ENCODE measurements around the gene ANO2.

Gene ANO2

GRCh38 chr12:5969156-5969973 lies 24.3 kb upstream of the ANO2 start:
- no peak for ATAC-seq
- TF ChIP-seq ZNF8 (CRISPR knock-in tag; IDR thresholded peaks at IDR 0.05) (no peak), TSHZ2 (CRISPR knock-in tag; IDR thresholded peaks at IDR 0.05) (no peak), ISL1 (CRISPR knock-in tag; IDR thresholded peaks at IDR 0.05) (no peak), ZFP30 (CRISPR knock-in tag; IDR thresholded peaks at IDR 0.05) (no peak), OSR1 (CRISPR knock-in tag; IDR thresholded peaks at IDR 0.05) (no peak), RARB (CRISPR knock-in tag; IDR thresholded peaks at IDR 0.05) (no peak), CREB5 (CRISPR knock-in tag; IDR thresholded peaks at IDR 0.05; ENCODE audit: low read depth) (no peak), ZNF70 (CRISPR knock-in tag; IDR thresholded peaks at IDR 0.05) (no peak)
- TF ChIP-seq, protein P1, sequence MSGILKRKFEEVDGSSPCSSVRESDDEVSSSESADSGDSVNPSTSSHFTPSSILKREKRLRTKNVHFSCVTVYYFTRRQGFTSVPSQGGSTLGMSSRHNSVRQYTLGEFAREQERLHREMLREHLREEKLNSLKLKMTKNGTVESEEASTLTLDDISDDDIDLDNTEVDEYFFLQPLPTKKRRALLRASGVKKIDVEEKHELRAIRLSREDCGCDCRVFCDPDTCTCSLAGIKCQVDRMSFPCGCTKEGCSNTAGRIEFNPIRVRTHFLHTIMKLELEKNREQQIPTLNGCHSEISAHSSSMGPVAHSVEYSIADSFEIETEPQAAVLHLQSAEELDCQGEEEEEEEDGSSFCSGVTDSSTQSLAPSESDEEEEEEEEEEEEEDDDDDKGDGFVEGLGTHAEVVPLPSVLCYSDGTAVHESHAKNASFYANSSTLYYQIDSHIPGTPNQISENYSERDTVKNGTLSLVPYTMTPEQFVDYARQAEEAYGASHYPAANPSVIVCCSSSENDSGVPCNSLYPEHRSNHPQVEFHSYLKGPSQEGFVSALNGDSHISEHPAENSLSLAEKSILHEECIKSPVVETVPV (CRISPR knock-in tag; IDR thresholded peaks at IDR 0.05) = no peak

GRCh38 chr12:5967645-5968415 lies 22.8 kb upstream of the ANO2 start:
- no peak for TF ChIP-seq ESRRG (CRISPR knock-in tag; IDR thresholded peaks at IDR 0.05)
- no peak for TF ChIP-seq OSR1 (CRISPR knock-in tag; IDR thresholded peaks at IDR 0.05)
- TF ChIP-seq TSHZ2 (CRISPR knock-in tag; IDR thresholded peaks at IDR 0.05) = no peak
- no peak for TF ChIP-seq POU6F1 (CRISPR knock-in tag; IDR thresholded peaks at IDR 0.05; ENCODE audit: borderline replicate concordance, low read depth)
- no peak for TF ChIP-seq TOX (CRISPR knock-in tag; IDR thresholded peaks at IDR 0.05; ENCODE audit: borderline replicate concordance)
- no peak for TF ChIP-seq SNAI2 (CRISPR knock-in tag; IDR thresholded peaks at IDR 0.05)
- no peak for TF ChIP-seq ZNF565 (CRISPR knock-in tag; conservative IDR thresholded peaks at IDR 0.05; ENCODE audit: low read depth)
- no peak for TF ChIP-seq ARNTL (CRISPR knock-in tag; IDR thresholded peaks at IDR 0.05; ENCODE audit: borderline replicate concordance, low read depth)
- TF ChIP-seq ZC3H10 (CRISPR knock-in tag; IDR thresholded peaks at IDR 0.05) = no peak
- TF ChIP-seq GLIS3 (CRISPR knock-in tag; IDR thresholded peaks at IDR 0.05) = no peak
- no peak for TF ChIP-seq ISL1 (CRISPR knock-in tag; IDR thresholded peaks at IDR 0.05)
- no peak for TF ChIP-seq BACH2 (CRISPR knock-in tag; IDR thresholded peaks at IDR 0.05; ENCODE audit: borderline replicate concordance)
- TF ChIP-seq, protein P1 (CRISPR knock-in tag; IDR thresholded peaks at IDR 0.05) = no peak
- no peak for TF ChIP-seq ZNF8 (CRISPR knock-in tag; IDR thresholded peaks at IDR 0.05)
- TF ChIP-seq ZNF70 (CRISPR knock-in tag; IDR thresholded peaks at IDR 0.05) = no peak
- no peak for TF ChIP-seq RARB (CRISPR knock-in tag; IDR thresholded peaks at IDR 0.05)
- TF ChIP-seq, protein P2, sequence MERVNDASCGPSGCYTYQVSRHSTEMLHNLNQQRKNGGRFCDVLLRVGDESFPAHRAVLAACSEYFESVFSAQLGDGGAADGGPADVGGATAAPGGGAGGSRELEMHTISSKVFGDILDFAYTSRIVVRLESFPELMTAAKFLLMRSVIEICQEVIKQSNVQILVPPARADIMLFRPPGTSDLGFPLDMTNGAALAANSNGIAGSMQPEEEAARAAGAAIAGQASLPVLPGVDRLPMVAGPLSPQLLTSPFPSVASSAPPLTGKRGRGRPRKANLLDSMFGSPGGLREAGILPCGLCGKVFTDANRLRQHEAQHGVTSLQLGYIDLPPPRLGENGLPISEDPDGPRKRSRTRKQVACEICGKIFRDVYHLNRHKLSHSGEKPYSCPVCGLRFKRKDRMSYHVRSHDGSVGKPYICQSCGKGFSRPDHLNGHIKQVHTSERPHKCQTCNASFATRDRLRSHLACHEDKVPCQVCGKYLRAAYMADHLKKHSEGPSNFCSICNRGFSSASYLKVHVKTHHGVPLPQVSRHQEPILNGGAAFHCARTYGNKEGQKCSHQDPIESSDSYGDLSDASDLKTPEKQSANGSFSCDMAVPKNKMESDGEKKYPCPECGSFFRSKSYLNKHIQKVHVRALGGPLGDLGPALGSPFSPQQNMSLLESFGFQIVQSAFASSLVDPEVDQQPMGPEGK (CRISPR knock-in tag; IDR thresholded peaks at IDR 0.05; ENCODE audit: borderline replicate concordance) = no peak
- no peak for TF ChIP-seq CSDC2 (CRISPR knock-in tag; IDR thresholded peaks at IDR 0.05)
- TF ChIP-seq CREB5 (CRISPR knock-in tag; IDR thresholded peaks at IDR 0.05; ENCODE audit: low read depth) = no peak
- TF ChIP-seq TCF4 (CRISPR knock-in tag; IDR thresholded peaks at IDR 0.05; ENCODE audit: borderline replicate concordance) = no peak
- ATAC-seq = no peak

Data from SK-N-SH treated with all-trans-retinoic acid at 6 μM for 48 hours (cell line).